GM21717 (cell line): ENCODE data around the gene KRTAP20-4.

Experiments
- ATAC-seq: cut with Tn5 transposase; IDR thresholded peaks from one replicate; pipeline ENCODE4 v1.9.1; 2021; ENCODE audit warnings: mild to moderate bottlenecking, moderate library complexity; ENCODE audit not compliant: unreplicated experiment

The KRTAP20-4 gene

GRCh38 chr21:30646904-30647414 is 26.5 kb downstream of the KRTAP20-4 start:
- no peak for ATAC-seq

- no peak for ATAC-seq
These were observed 32.5 kb downstream of the KRTAP20-4 start for GRCh38 chr21:30652891-30653290.

GRCh38 chr21:30668776-30669175 is 48.3 kb downstream of the KRTAP20-4 start:
- ATAC-seq: no peak
